Islet precursor cell (in vitro differentiated cells): Measurements from ENCODE around the gene GPC2.

Source experiments
- DNase-seq: peaks from one replicate; pipeline ENCODE4 v3.0.0-alpha.2; 2018

GPC2 gene

DNA sequence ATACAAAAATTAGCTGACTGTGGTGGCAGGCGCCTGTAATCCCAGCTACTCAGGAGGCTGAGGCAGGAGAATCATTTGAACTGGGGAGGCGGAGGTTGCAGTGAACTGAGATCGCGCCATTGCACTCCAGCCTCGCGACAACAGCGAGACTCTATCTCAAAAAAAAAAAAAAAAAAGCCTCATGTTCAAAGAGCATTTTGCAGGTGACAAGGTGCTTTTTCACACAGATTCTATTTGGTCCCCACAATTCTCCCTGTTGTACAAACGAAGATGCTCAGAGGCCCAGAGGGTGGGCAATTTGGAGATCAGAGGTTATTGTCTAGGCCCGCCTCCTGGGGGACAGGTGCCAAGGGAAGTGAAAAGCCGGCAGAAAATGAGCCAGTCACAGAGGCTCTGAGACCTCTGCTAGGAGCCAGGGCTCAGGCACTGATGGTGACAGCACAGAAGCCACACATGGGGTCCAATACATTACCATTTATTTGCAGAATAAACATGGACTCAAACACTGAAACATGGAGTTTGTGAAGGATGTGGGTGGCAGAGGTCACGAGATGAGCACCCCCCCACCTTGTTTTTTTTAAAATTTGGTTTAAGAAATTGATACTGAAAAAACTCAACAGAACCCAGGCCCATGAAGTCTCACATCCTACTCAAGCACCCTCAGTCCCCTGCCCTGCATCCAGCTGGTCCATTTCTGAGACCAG is 7.9 kb downstream of the GPC2 start:
- DNase-seq, result no peak

DNA sequence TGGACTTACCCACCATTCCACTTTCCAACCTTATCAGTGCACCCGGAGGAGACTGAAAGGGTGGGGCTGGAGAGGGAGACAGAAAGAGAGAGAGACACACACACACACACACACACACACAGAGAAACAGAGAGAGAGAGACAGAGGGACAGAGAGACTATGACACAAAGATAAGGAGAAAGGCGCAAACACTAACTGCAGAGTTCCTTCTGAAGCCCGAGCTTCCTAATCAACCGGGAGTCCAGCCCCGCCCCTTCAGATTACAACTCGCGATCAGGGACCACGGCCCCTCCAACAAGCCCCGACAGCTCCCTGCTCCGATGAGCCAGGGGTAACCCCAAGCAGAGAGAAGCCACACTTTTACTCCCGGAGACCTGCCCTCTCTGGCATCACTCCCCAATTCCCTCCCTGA is 9.3 kb downstream of the GPC2 start:
- peak; percentile 51 for DNase-seq

DNA sequence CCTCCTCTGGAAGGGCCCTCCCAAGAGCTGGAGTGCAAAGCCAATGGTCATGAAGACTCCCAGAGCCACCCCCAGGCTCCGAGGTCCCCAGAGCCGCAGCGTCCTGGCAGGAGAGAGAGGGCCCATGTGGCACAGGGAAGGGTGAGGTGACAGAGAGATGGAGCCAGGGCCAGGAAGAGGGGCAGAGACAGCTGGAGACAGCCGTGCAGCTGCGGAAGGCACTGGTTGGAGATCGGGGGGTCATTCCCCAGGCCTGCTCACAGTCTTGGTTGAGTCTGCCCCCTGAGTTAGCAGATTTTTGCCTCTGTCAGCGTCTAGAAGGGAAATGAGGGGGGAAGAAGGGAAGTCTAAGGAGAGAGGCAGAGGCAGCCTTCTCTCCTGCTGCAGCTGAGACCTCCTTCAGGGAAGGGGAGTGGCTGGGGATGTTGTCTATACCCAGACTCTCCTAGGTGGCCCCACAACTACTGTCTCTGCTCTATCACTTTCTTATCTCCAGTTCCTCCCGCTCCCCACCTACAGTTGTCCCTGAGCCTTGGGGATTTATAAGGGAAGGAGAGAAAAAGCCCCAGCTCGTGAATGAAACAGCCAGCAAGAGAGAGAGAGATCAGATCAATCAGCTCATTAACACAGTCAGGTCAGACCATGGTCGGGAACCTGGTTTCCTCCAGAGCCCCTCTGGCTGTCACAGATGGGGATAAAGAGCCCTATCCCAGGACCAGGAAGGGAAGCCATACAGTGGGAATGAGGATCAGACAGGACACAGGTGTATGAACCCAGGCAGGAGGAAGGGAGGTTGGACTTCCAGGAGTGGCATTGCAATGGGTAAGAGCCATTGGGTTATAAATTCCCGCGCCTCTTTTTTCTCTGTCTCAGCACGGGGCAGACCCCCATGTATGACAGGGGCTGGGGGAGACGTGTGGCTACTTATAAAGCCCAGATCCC is 9.9 kb downstream of the GPC2 start:
- peak; percentile 51 for DNase-seq

DNA sequence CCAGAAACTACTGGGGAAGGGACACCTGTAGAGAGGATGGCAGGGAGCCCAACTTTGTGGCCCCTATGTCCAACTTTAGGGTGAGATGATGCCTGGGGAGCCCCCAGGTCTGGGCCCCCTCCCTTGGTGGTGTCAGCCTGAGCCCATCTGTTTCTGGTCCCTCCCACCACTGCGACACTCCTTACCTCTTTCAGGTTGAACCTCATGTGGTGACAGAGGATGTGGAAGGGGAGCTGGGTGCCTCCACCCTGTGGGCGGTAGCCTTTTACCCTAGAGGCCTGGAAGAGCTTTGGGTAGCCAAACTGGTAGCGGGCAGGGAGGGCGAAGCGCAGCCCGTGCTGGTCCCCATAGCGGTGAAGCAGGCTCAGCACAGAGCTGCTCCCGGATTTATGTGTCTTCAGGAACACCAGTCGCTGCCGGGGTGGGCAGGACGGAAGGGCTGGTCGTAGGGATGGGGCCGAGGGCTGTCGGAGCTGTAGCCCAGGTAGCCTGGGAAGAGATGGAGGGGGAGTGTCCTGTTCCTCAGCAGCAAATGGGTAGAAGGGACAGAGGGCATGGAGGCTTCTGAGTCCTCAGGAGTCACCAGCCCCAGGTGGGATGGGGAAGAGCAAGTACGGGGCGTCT is 10.8 kb downstream of the GPC2 start:
- no peak for DNase-seq

DNA sequence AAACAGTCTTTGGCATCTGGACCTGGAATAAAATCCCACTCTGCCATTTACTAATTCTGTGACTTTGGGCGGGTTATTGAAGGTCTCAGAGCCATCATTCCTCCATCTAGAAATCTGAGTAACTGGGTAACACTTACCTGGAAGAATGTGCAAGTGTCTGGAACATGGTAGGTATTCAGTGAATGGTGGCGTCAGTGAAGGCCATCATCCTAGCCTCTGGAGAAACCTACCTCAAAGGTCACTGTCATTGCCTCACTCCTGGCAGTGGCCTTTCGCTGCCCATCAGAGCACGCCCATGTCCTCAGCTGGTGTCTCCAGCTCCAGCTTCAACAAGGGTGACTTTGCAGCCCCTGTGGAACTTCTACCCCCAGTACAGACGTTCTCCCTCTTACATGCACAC is 13.3 kb downstream of the GPC2 start:
- DNase-seq, result no peak

DNA sequence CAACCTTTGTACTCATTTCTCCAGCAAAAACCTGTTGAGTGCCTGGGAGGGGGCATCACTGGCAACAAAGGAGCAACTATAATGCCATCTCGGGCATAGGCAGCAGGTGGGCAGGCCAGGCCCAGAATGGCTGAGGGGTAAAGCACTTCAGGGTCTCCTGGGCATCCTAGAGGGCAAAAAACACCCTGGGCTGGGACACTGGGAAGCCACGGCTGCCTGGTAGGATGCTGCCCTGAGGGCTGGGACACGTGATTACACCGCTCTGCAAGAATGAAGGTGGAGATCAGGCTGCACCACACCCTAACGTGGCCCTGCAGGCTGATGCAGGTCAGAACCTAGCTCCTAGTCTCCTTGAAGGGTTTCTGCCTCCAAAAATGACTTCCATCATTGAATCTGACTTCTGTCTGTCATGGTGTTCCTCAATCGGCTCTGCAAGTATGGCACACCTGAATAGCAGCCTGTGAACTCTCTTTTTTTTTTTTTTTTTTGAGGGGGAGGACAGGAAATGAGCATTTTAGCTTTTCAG is 14.1 kb downstream of the GPC2 start:
- peak; percentile 81 for DNase-seq

DNA sequence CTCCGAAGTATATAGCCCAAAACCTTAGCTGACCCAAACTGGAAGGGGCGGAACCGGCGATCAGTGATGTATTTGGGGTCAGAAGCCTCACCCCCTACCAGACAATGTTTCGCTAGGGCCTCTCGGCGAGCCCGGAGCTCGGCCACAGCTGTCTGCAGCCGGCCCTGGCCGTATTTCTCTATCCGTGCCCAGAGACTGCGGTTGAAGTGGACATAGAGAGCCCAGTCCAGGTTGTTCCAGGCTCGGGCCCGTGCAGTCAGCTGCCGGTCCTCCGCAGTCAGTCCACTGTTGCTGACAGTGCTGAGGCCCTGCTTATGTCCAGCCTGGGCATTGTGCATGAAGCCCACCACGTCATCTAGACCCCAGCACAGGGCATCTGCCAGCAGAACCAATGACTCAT is 17.1 kb downstream of the GPC2 start:
- DNase-seq, result no peak

DNA sequence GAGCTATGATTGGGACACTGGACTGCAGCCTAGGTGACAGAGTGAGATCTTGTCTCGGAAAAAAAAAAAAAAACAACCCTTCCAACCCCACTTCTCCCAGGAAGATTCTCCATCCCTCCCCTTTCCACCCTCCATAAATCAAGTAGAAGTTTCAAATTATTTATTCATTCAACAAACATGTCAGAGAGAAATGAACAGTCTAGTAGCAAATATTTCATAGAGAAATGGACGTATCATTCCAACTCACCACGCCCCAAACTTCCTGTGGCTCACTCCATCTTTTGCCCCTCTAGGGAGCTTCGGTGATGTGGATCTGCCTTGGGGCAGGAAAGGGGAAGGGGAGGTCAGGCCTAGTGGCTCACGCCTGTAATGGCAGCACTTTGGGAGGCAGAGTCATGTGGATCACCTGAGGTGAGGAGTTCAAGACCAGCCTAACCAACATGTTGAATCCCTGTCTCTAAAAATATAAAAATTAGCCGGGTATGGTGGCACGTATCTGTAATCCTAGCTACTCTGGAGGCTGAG is 18.0 kb downstream of the GPC2 start:
- DNase-seq, result no peak

DNA sequence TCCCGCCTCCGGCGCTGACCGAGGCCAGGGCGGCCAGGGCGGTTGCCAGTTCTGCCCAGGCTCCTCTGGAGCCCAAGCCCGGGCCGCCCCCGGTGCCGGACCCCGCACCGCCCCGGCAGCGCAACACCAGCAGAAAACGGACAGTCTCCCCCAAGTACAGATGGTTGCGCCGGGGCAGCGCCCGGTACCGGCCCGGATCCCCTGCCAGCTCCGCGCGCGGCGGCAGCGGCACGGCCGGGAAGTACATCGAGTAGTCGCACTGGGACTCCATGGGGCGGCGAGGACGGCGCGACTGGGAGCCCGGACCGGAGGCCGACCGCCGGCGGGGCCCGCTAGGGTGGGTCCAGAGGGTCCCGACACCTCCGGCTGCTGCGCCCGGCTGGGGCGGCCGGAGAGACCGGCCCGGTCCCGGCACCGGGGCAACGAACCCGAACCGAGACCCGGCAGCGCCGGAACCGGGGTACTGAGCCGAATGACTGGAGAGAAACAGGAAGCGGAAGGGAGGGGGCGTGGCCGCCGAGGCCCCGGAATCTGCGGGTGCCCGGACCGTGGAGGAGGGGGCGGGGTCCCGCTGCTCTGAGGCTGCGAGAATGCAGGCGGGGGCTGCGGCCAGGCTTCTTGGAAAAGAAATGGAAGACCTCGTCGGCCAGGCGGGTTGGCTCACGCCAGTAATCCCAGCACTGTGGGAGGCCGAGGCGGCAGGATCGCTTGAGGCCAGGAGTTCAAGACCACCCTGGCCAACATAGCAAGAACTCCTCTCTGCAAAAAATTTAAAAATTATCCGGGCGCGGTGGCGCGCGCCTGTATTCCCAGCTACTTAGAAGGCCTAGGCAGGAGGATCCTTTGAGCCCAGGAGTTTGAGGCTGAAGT is 18.7 kb downstream of the GPC2 start, which contains the start of gene TRAPPC14:
TRAPPC14 (minus strand) TSS at position 495 of the 870 bp plus-strand sequence; CDS start at position 271, 224 bp downstream.
- peak; percentile 96 for DNase-seq

DNA sequence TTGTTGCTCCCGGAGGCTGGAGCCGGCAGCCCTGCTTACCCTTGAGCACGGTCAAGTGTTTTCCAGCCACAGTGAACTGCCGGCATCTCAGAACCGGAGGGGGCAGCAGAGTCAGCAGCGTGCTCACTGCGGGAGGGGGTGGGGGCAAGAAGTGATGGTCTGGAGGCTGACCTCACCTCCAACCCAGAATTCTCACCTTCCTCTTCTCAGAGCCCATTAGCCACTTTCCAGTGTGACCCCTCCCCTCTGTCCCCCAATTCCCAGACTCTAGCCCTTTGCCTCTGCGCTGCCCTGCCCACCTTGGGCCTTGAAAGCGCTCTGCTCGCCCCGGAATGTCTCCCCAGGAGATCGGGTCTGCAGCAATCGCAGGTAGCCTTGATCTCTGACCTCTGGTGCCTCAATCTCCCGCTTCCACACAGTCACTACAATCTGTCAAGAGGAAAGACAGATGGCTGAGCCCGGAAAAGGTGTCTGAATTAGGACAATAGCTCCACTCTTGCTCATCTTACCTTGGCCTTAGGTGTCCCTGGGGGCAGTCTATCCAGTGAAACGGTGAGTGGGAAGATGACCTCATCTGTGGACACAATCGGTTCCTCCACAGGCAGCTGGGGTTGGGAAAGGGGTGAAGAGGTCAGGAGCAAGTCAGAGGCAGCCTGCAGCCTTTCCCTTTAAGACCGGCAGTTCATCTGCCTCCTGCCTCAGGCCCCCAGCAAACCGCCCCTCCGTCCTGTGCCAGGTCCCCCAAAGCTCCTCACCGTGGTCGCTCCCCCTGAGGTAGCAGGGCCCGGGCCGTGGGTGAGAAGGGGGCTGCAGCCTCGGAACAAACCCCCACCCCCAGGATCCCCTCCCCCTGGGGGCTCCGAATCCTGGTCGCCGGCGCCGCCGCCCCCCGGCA is 19.6 kb downstream of the GPC2 start:
- peak; percentile 93 for DNase-seq

DNA sequence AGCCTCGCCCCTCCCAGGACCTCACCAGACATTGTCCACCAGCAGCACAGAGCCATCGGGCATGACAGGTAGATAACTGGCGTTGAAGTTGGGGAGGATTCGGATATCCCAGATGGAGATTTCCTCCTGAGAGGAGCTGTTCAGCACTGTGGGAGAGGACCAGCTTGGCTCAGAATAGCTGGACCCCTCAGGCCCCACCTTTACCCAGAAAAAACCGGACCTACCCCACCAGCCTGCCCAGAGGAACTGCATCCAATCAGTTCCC is 20.2 kb downstream of the GPC2 start:
- DNase-seq, result no peak

DNA sequence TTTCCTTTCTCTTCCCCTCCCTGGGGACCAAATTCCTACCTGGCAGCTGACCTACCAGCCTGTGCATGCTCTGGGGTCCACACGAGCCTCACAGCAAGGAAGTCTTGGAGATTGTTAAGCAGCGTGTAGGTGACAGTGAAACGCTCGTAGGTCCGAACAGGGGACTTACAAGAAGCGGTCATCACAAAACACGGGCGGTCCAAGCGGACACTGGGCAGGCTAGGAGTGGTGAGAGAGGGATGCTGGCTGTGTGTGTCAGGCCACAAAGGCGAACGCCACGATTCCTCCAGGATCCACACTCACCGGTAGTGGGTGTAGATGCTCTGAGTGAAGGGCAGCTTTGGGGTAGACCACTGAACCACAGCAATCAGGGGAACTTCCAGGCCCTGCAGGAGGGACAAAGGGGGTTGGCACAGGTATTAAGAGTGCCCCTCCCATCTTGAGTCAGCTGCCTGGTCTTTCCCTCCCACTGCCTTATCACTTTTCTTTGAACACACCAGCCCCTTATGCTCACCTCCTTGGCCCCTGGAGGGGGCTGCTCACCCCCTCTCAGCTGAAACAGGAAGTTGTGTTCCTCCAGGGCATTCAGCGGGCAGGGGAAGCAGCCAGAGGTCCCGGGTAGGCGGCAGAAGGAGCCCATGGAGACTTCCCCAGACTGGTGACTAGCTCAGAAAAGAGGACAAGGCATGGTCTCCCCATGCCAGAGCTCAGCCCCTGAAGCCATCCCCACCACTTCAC is 20.7 kb downstream of the GPC2 start:
- DNase-seq, result peak; percentile 54

DNA sequence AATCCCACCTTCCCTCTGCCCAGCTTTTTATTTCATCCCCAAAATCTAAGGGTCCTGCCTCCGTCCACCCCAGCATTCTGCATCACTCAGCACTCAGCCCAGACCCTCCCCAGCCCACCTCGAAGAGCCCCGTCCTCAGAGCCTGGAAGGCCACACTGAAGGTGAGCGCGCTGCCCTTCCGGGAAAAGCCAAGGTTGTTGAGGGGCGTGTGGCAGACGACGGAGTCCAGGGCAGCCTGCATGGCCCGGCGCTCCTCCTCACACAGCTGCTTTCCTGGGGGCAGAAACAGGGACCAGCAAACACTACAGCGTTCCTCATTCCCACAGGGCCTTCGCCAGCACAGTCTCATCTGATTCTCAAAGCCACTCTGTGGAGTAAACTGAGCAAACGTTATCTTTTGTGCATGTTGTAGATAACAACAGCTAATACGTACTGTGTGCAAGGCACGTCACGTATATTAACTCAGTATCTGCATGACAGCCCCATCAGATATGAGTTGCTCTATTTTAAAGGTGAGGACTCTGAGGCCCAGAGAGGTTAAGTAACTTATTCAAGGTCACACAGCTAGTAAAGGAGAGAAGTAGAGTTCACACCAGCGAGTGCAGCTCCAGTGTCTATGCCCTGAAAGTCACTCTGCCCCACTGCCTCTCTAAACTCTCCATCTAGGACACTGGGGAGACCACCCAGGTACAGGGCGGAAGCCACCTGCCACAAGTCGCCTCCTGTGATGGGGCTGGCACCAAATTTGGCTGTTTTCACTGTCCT is 21.4 kb downstream of the GPC2 start:
- no peak for DNase-seq

DNA sequence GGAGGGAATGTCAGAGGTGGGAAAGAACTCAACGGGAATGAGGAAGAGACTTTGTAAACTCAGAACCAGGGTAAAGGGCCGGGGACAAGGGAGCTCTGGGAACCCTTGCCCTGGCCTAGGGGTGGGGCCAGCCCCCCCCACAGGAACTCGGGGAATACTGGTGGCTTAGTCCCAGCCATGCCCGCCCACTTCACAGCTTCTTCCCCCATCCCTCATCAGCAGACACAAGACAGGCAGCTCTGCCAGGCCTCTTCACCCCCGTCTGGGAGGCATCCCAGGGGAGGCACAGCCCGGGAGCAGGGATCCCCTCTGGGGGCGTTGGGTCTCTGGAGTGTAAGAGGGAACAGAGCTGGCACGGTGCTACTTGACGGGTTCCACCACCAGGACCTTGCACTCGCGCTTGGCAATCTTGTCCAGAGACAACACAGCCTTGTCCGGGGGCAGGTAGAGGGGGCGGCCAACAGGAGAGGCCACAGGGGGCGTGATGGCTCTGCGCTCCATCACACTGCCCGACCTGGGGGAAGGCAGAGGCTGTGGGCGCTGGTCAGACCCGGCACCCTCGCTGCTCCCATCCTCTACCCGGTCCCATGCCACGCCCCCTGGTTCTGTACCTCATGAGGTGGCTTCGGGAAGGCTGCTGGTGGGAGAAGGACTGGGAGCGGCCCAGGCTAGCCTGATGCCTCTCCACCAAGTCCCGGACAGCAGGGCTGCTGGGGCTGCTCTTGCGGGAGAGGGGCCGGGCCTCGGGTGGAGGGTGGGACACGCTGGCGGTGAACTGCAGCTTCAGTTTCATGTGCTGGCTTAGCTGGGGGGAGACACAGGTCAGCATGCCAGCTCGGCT is 22.3 kb downstream of the GPC2 start:
- no peak for DNase-seq

DNA sequence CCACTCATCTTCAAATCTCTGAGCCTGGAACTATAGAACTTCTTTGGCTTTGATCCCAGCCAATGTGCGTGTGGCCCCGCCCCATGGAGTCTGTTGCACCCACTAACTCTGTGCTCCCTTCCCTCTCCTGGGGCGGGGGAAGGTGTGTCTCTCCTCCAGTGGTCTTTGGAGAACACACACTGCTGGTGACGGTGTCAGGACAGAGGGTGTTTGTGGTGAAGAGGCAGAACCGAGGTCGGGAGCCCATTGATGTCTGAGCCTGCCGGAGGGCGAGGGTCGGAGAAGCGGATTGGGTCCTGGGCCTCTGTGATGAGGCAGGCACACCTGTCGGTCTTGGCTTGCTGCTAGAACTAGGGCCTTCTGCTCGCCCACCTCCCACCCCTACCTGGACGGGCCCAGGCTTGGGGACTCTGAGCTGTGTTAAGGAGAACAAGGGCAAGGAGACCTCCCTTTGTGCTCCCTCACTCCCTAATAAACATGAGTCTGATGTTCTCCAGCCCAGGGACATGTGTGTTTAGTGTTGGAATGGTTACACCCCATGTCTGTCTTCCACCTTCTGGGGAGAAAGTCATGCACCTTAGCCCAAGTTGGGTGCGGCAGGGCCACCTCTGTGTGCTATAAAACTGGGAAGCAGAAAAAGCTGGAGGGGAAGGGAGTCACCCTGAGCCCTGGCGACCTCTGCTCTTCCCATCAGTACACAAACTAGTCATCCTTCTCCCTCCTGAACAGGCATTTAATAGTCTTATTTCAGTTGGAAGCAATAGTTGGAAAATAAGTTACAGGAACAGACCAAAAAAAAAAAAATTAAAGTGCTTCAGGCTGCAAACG is 23.3 kb downstream of the GPC2 start:
- DNase-seq, result no peak

DNA sequence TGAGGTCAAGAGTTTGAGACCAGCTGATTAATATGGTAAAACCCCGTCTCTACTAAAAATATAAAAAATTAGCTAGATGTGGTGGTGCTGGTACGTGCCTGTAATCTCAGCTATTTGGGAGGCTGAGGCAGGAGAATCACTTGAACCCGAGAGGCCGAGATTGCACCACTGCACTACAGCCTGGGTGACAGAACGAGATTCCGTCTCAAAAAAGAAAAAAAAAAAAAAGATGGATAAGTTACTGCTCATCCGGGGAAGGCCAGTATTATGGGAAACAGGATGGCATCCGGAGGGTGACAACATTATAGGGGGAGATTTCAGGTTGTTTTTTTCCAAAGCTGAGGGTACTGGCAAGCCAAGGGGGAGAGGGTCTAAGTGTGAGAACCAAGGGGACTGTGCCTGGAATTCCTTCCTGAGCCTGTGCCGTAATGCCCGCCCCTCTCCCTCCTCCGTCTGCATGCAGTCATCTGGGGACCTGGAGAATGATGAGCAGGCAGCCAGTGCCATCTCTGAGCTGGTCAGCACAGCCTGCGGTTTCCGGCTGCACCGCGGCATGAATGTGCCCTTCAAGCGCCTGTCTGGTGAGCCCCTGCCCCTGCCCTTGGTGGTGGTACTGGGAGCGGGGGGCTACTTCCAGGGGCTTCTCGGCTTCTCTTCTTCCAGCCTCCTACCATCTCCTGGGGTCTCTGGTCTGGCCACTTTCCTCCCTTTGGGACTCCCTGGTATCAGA is 24.1 kb downstream of the GPC2 start:
- DNase-seq, result no peak

DNA sequence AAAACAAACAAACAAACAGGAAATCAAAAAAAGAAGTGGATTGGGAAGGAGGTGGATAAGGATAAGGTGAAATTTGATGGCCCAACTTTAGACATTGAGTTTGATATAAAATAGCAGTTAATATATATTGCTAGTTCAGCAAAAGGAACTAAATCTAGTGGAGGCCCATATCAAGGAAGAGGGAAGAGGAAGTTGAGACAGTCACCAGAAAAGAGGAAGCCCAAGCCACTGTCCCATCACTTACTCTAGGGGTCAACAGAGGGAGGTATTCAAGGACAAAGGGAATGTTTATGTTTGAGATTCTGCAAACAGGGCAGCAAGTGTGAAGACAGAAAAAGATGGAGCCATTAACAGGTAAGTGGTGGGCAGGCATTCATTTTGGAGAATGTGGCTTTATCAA is 24.8 kb downstream of the GPC2 start:
- no peak for DNase-seq
